Smooth muscle cell (in vitro differentiated cells): ENCODE data around the gene TCF12. TPM values are rescaled to one million over a fixed set of nuclear protein-coding genes. Genes with fewer than 3 reads are reported as not detected.

ENCODE experiments used
- DNase-seq: peaks from one replicate; lab custom pipeline; 2025; ENCODE audit not compliant: unreplicated experiment; lab: John Stamatoyannopoulos, UW
- H2AFZ ChIP-seq: fragments of 200-600 bp; sonication (generic); 2 replicates; pipeline ENCODE4 v1.6.0; 2016; ENCODE audit warnings: antibody characterized with exemption, low read depth, mild to moderate bottlenecking
- H3F3A ChIP-seq: fragments of 200-600 bp; sonication (generic); 2 replicates; pipeline ENCODE4 v1.6.0; 2017; ENCODE audit warnings: antibody characterized with exemption, low read depth
- H3K27ac ChIP-seq: fragments of 200-600 bp; sonication (generic); 2 replicates; pipeline ENCODE4 v1.5.1; 2016; ENCODE audit warnings: low read depth, mild to moderate bottlenecking
- H3K27me3 ChIP-seq: fragments of 200-600 bp; sonication (generic); 2 replicates; pipeline ENCODE4 v1.6.1; 2016; ENCODE audit warnings: low read depth, mild to moderate bottlenecking
- H3K36me3 ChIP-seq: fragments of 200-600 bp; sonication (generic); 2 replicates; pipeline ENCODE4 v1.5.1; 2016; ENCODE audit warnings: low read depth
- H3K4me1 ChIP-seq: fragments of 200-600 bp; sonication (generic); 2 replicates; pipeline ENCODE4 v1.5.1; 2016; ENCODE audit warnings: low read depth
- H3K4me2 ChIP-seq: fragments of 200-600 bp; sonication (generic); 2 replicates; pipeline ENCODE4 v1.6.0; 2016; ENCODE audit warnings: mild to moderate bottlenecking
- H3K4me3 ChIP-seq: fragments of 200-600 bp; sonication (generic); 2 replicates; pipeline ENCODE4 v1.5.1; 2016; ENCODE audit warnings: mild to moderate bottlenecking
- H3K79me2 ChIP-seq: fragments of 200-600 bp; sonication (generic); 2 replicates; pipeline ENCODE4 v1.6.0; 2016; ENCODE audit warnings: low read depth, mild to moderate bottlenecking
- H3K9ac ChIP-seq: fragments of 200-600 bp; sonication (generic); 2 replicates; pipeline ENCODE4 v1.6.0; 2016; ENCODE audit warnings: low read depth
- H3K9me3 ChIP-seq: fragments of 200-600 bp; sonication (generic); replicated peaks from 2 replicates; pipeline ENCODE4 v1.5.1; 2016; ENCODE audit warnings: low read depth
- H4K20me1 ChIP-seq: fragments of 200-600 bp; sonication (generic); 2 replicates; pipeline ENCODE4 v1.6.0; 2016; ENCODE audit warnings: low read depth
- CTCF ChIP-seq: fragments of 200-600 bp; sonication (generic); IDR thresholded peaks from 2 replicates; pipeline ENCODE4 v1.5.1; 2017; ENCODE audit warnings: borderline replicate concordance, mild to moderate bottlenecking, antibody characterized with exemption; ENCODE audit not compliant: insufficient read depth, poor library complexity, severe bottlenecking
- WGBS: methylation state at CpG from one replicate; pipeline ENCODE4 v1.1.7; 2016; ENCODE audit warnings: low lambda C conversion rate; 5-methylcytosine and 5-hydroxymethylcytosine counted together
- polyA plus RNA-seq: library from polyadenylated mRNA; unstranded; fragments of >200 nt; fragmentation: Nextera tagmentation; extraction: Ambion mirVana; gene quantifications from 2 replicates; pipeline ENCODE4 v1.2.1, GENCODE V29; 2016
- total RNA-seq: library from RNA; depleted of rRNA; stranded (reverse); fragments of >200 nt; gene quantifications from 2 replicates; pipeline ENCODE4 v1.2.3, GENCODE V29; 2014

TCF12 gene
- total and polyA plus RNA-seq, 2 experiments from 2014 or later = 54.1 to 302 TPM

GRCh38 chr15:56992725-56993124 is 74.3 kb downstream of the TCF12 start:
- TF ChIP-seq CTCF = no peak
- WGBS = 98% methylated on average over 3 of the region's 3 CpGs
- Histone ChIP-seq H3K4me2 (no peak overlapping the region), H3K79me2 (peaks cover 94% of the 10 kb centered on the region), H4K20me1 (peaks cover 79% of the 10 kb centered on the region), H3K36me3 (no peaks in the 10 kb centered on the region), H3K9ac (no peak overlapping the region), H3K9me3 (no peaks in the 10 kb centered on the region), H3K4me1 (peaks cover 7% of the 10 kb centered on the region), H3F3A (no peaks in the 10 kb centered on the region), H2AFZ (no peak overlapping the region), H3K27me3 (no peaks in the 10 kb centered on the region), H3K27ac (no peak overlapping the region), H3K4me3 (no peak overlapping the region)
- DNase-seq = no peak

- H3K4me1 ChIP-seq = peaks cover under 1% of the 10 kb centered on the region
Observed at GRCh38 chr15:56994280-56994679, 75.8 kb downstream of the TCF12 start.

GRCh38 chr15:56996093-56996492 is 77.6 kb downstream of the TCF12 start:
- Histone ChIP-seq H3K27me3 (no peaks in the 10 kb centered on the region), H3F3A (no peaks in the 10 kb centered on the region), H3K4me3 (no peak overlapping the region), H3K4me1 (no peaks in the 10 kb centered on the region), H3K27ac (no peak overlapping the region), H3K4me2 (no peak overlapping the region), H3K9ac (no peak overlapping the region), H3K79me2 (peaks cover 88% of the 10 kb centered on the region), H3K36me3 (no peaks in the 10 kb centered on the region), H3K9me3 (no peaks in the 10 kb centered on the region), H4K20me1 (peaks cover 62% of the 10 kb centered on the region), H2AFZ (no peak overlapping the region)
- no peak for DNase-seq
- TF ChIP-seq CTCF = no peak

More at GRCh38 chr15:56994280-56994679, 75.8 kb downstream of the TCF12 start:
- H3K4me3 ChIP-seq = no peak overlapping the region
- H3K9me3 ChIP-seq = no peaks in the 10 kb centered on the region
- H3K4me2 ChIP-seq = no peak overlapping the region
- no peak overlapping the region for H2AFZ ChIP-seq
- H3K27me3 ChIP-seq = no peaks in the 10 kb centered on the region
- H3K79me2 ChIP-seq = peaks cover 90% of the 10 kb centered on the region
- no peaks in the 10 kb centered on the region for H3K36me3 ChIP-seq
- peaks cover 65% of the 10 kb centered on the region for H4K20me1 ChIP-seq
- H3K9ac ChIP-seq = no peak overlapping the region
- H3K27ac ChIP-seq = no peak overlapping the region
- no peaks in the 10 kb centered on the region for H3F3A ChIP-seq
- DNase-seq = no peak
- TF ChIP-seq CTCF = no peak

- no peak for DNase-seq
Observed at GRCh38 chr15:56996746-56997470, 78.5 kb downstream of the TCF12 start.

More at GRCh38 chr15:56996746-56997470, 78.5 kb downstream of the TCF12 start:
- H3K36me3 ChIP-seq = no peaks in the 10 kb centered on the region
- no peaks in the 10 kb centered on the region for H3K9me3 ChIP-seq
- no peaks in the 10 kb centered on the region for H3K4me1 ChIP-seq
- WGBS = 70% methylated on average over 3 of the region's 3 CpGs
- H3K4me2 ChIP-seq = no peak overlapping the region
- H3F3A ChIP-seq = no peaks in the 10 kb centered on the region
- TF ChIP-seq CTCF = no peak
- peaks cover 62% of the 10 kb centered on the region for H4K20me1 ChIP-seq
- H3K4me3 ChIP-seq = no peak overlapping the region
- peaks cover 88% of the 10 kb centered on the region for H3K79me2 ChIP-seq
- no peaks in the 10 kb centered on the region for H3K27me3 ChIP-seq
- H3K9ac ChIP-seq = no peak overlapping the region
- H2AFZ ChIP-seq = no peak overlapping the region
- no peak overlapping the region for H3K27ac ChIP-seq
